Measurements from ENCODE around the gene MYL2. TPM values are rescaled to one million over a fixed set of nuclear protein-coding genes. Genes with fewer than 3 reads are reported as not detected.
A peak's percentile ranks its signal among the peaks of the same experiment; 100 is the strongest.

The MYL2 gene
- total and polyA plus RNA-seq, 4 donors, result 0.65 to 1.7 TPM; not detected in 2

- no peak overlapping the region for H3K9ac ChIP-seq (ENCODE audit: insufficient read depth in 1 of 2, low read length in 2 of 2)
- no peak overlapping the region for H3K27ac ChIP-seq (ENCODE audit: low read depth in 1 of 2, low read length in 1 of 2)
- TF ChIP-seq, protein P1, sequence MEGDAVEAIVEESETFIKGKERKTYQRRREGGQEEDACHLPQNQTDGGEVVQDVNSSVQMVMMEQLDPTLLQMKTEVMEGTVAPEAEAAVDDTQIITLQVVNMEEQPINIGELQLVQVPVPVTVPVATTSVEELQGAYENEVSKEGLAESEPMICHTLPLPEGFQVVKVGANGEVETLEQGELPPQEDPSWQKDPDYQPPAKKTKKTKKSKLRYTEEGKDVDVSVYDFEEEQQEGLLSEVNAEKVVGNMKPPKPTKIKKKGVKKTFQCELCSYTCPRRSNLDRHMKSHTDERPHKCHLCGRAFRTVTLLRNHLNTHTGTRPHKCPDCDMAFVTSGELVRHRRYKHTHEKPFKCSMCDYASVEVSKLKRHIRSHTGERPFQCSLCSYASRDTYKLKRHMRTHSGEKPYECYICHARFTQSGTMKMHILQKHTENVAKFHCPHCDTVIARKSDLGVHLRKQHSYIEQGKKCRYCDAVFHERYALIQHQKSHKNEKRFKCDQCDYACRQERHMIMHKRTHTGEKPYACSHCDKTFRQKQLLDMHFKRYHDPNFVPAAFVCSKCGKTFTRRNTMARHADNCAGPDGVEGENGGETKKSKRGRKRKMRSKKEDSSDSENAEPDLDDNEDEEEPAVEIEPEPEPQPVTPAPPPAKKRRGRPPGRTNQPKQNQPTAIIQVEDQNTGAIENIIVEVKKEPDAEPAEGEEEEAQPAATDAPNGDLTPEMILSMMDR (IDR thresholded peaks at IDR 0.05; ENCODE audit: control extremely low read depth, extremely low read depth), result no peak
- peaks cover 0 to 2% (median 0%) of the 10 kb centered on the region in 5 donors for H3K4me1 ChIP-seq (ENCODE audit: control insufficient read depth in 5 of 5, insufficient read depth in 5 of 5, low read length in 5 of 5)
- H3K27me3 ChIP-seq (ENCODE audit: control insufficient read depth in 3 of 3, insufficient read depth in 3 of 3, low read length in 2 of 3), result peaks cover 0 to 10% (median 7%) of the 10 kb centered on the region in 3 donors
- no peaks in the 10 kb centered on the region for H3K36me3 ChIP-seq (ENCODE audit: control insufficient read depth in 4 of 4, insufficient read depth in 4 of 4, low read length in 4 of 4)
- no peaks in the 10 kb centered on the region for H3K9me3 ChIP-seq (ENCODE audit: control insufficient read depth in 4 of 4, insufficient read depth in 3 of 4, low read length in 3 of 4)
- no peak for DNase-seq
- ATAC-seq (ENCODE audit: insufficient read depth, low FRiP score), result no peak
- WGBS, 2 donors, result 82 to 92% methylated on average over 4 of the region's 4 CpGs
- H3K4me3 ChIP-seq, result no peak overlapping the region
Measured at GRCh38 chr12:110940296-110940695, 19.9 kb upstream of the MYL2 start.

DNA sequence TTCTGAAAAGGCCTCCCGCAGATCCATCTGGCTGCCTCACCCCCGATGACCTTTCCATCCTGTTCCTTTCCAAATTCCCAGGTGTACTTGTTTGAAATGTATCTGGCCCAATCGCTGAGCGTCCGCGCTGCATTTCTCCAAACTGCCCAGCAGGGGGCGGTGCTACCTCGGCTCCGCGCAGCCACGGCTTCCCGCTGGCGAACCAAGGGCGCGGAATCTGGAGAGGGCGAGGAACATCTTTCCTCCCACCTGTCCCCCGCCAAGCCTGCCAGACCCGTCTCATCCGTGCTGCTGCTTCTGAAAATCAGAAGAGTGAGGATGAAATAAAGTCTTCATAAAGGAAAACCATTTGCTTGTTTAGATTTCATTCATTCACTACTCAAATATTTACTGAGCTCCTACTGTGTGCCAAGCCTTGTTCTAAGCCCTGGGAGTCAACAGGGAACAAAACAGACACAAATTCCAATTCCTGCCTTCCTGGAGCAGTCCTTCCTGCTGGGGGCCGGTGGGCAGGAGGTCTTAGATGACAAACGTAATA, 16.8 kb upstream of the MYL2 start:
- H3K4me3 ChIP-seq, result no peak overlapping the region
- peaks cover 0 to 2% (median 0%) of the 10 kb centered on the region in 5 donors for H3K4me1 ChIP-seq (ENCODE audit: control insufficient read depth in 5 of 5, insufficient read depth in 5 of 5, low read length in 5 of 5)
- H3K27ac ChIP-seq (ENCODE audit: low read depth in 1 of 2, low read length in 1 of 2), result no peak overlapping the region
- DNase-seq (peak; percentile 49 to 62 (median 60)), ATAC-seq (ENCODE audit: insufficient read depth, low FRiP score) (peak; percentile 72)
- TF ChIP-seq, protein P1 (IDR thresholded peaks at IDR 0.05; ENCODE audit: control extremely low read depth, extremely low read depth), result peak; percentile 92
- H3K9me3 ChIP-seq (ENCODE audit: control insufficient read depth in 4 of 4, insufficient read depth in 3 of 4, low read length in 3 of 4), result peaks cover 0 to 2% (median 0%) of the 10 kb centered on the region in 4 donors
- H3K9ac ChIP-seq (ENCODE audit: insufficient read depth in 1 of 2, low read length in 2 of 2), result no peak overlapping the region
- peaks cover 7 to 10% (median 8%) of the 10 kb centered on the region in 3 donors for H3K27me3 ChIP-seq (ENCODE audit: control insufficient read depth in 3 of 3, insufficient read depth in 3 of 3, low read length in 2 of 3)
- no peaks in the 10 kb centered on the region for H3K36me3 ChIP-seq (ENCODE audit: control insufficient read depth in 4 of 4, insufficient read depth in 4 of 4, low read length in 4 of 4)
- WGBS, 2 donors, result 4 to 5% methylated on average over 21 of the region's 21 CpGs

- 31 to 37% methylated on average over 13 of the region's 13 CpGs for WGBS, 2 donors
- H3K27ac ChIP-seq (ENCODE audit: low read depth in 1 of 2, low read length in 1 of 2), result no peak overlapping the region
- H3K4me1 ChIP-seq (ENCODE audit: control insufficient read depth in 5 of 5, insufficient read depth in 5 of 5, low read length in 5 of 5), result peaks cover 0 to 2% (median 0%) of the 10 kb centered on the region in 5 donors
- no peak overlapping the region for H3K9ac ChIP-seq (ENCODE audit: insufficient read depth in 1 of 2, low read length in 2 of 2)
- H3K36me3 ChIP-seq (ENCODE audit: control insufficient read depth in 4 of 4, insufficient read depth in 4 of 4, low read length in 4 of 4), result no peaks in the 10 kb centered on the region
- peaks cover 7 to 10% (median 8%) of the 10 kb centered on the region in 3 donors for H3K27me3 ChIP-seq (ENCODE audit: control insufficient read depth in 3 of 3, insufficient read depth in 3 of 3, low read length in 2 of 3)
- no peak for ATAC-seq (ENCODE audit: insufficient read depth, low FRiP score)
- DNase-seq, result no peak
- peaks cover 0 to 2% (median 0%) of the 10 kb centered on the region in 4 donors for H3K9me3 ChIP-seq (ENCODE audit: control insufficient read depth in 4 of 4, insufficient read depth in 3 of 4, low read length in 3 of 4)
- no peak overlapping the region for H3K4me3 ChIP-seq
- TF ChIP-seq, protein P1 (IDR thresholded peaks at IDR 0.05; ENCODE audit: control extremely low read depth, extremely low read depth), result no peak
Measured at GRCh38 chr12:110936367-110937103, 16.2 kb upstream of the MYL2 start.

All from lung (tissue), 12 donors.